ENCODE measurements around the gene TMEM121B. TPM values are rescaled to one million over a fixed set of nuclear protein-coding genes. Genes with fewer than 3 reads are reported as not detected.

The TMEM121B gene
- total and polyA plus RNA-seq, 2 experiments from 2014 or later: 2.0 to 7.2 TPM

DNA sequence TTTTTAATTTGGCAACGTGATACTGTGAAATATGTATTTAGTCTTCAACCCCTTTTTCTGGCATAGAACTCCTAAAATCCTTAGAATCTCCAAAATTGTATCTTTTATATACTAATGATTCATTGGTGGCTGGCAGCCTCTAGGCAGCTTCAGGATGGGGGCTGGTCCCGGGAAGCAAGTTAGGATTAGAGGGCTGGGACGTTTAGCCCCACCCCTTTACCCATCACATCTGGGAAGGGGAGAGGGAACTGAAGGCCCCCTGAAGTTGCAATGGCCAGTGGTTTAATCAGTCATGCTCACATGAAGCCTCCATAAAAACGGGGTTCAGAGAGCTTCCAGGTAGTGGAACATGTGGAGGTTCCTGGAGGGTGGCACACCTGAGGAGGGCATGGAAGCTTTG is 29.3 kb downstream of the TMEM121B start:
- Histone ChIP-seq H3K9me2 (ENCODE audit: insufficient read depth) (no peaks in the 10 kb centered on the region), H2AFZ (no peak overlapping the region), H3K4me3 (no peak overlapping the region), H3K27ac (ENCODE audit: low read depth) (no peak overlapping the region), H3K36me3 (ENCODE audit: insufficient read depth) (no peaks in the 10 kb centered on the region), H3F3A (replicated peaks; ENCODE audit: low read depth) (peaks cover 6% of the 10 kb centered on the region; the same call in 1 of the 2 replicates), H3K79me2 (replicated peaks; ENCODE audit: insufficient read depth) (peaks cover 12% of the 10 kb centered on the region), H3K4me1 (ENCODE audit: insufficient read depth) (peaks cover 14% of the 10 kb centered on the region), H4K20me1 (replicated peaks; ENCODE audit: insufficient read depth) (peaks cover 10% of the 10 kb centered on the region; the same call in 1 of the 2 replicates), H3K27me3 (ENCODE audit: insufficient read depth) (peaks cover 5% of the 10 kb centered on the region; the same call in 1 of the 2 replicates), H3K4me2 (no peak overlapping the region)
- Mint-ChIP-seq H3K27me3 (ENCODE audit: insufficient read depth, low read depth, poor library complexity) (peaks cover 8% of the 10 kb centered on the region), H3K36me3 (ENCODE audit: low read depth) (no peaks in the 10 kb centered on the region), H3K4me3 (no peak overlapping the region), H3K9me3 (no peaks in the 10 kb centered on the region), H3K27ac (no peak overlapping the region), H3K4me1 (peaks cover 11% of the 10 kb centered on the region; the same call in 2 of the 3 replicates)
- TF ChIP-seq, protein P1, sequence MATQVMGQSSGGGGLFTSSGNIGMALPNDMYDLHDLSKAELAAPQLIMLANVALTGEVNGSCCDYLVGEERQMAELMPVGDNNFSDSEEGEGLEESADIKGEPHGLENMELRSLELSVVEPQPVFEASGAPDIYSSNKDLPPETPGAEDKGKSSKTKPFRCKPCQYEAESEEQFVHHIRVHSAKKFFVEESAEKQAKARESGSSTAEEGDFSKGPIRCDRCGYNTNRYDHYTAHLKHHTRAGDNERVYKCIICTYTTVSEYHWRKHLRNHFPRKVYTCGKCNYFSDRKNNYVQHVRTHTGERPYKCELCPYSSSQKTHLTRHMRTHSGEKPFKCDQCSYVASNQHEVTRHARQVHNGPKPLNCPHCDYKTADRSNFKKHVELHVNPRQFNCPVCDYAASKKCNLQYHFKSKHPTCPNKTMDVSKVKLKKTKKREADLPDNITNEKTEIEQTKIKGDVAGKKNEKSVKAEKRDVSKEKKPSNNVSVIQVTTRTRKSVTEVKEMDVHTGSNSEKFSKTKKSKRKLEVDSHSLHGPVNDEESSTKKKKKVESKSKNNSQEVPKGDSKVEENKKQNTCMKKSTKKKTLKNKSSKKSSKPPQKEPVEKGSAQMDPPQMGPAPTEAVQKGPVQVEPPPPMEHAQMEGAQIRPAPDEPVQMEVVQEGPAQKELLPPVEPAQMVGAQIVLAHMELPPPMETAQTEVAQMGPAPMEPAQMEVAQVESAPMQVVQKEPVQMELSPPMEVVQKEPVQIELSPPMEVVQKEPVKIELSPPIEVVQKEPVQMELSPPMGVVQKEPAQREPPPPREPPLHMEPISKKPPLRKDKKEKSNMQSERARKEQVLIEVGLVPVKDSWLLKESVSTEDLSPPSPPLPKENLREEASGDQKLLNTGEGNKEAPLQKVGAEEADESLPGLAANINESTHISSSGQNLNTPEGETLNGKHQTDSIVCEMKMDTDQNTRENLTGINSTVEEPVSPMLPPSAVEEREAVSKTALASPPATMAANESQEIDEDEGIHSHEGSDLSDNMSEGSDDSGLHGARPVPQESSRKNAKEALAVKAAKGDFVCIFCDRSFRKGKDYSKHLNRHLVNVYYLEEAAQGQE (IDR thresholded peaks at IDR 0.05; ENCODE audit: unreplicated experiment): no peak
- TF ChIP-seq EZH2 (IDR thresholded peaks at IDR 0.05; ENCODE audit: low read depth, unreplicated experiment) (no peak), STAT1 (IDR thresholded peaks at IDR 0.05; ENCODE audit: unreplicated experiment) (no peak), ZNF331 (CRISPR knock-in tag; IDR thresholded peaks at IDR 0.05; ENCODE audit: low read depth) (no peak), POLR2AphosphoS5 (IDR thresholded peaks at IDR 0.05; ENCODE audit: low read depth) (no peak), ZNF114 (CRISPR knock-in tag; IDR thresholded peaks at IDR 0.05) (no peak), EZH2phosphoT487 (IDR thresholded peaks at IDR 0.05; ENCODE audit: unreplicated experiment) (no peak), NANOG (IDR thresholded peaks at IDR 0.05; ENCODE audit: borderline replicate concordance) (no peak), CREB1 (CRISPR knock-in tag; IDR thresholded peaks at IDR 0.05; ENCODE audit: low read depth) (no peak), JUNB (IDR thresholded peaks at IDR 0.05; ENCODE audit: unreplicated experiment) (no peak)
- TF ChIP-seq, protein P2, sequence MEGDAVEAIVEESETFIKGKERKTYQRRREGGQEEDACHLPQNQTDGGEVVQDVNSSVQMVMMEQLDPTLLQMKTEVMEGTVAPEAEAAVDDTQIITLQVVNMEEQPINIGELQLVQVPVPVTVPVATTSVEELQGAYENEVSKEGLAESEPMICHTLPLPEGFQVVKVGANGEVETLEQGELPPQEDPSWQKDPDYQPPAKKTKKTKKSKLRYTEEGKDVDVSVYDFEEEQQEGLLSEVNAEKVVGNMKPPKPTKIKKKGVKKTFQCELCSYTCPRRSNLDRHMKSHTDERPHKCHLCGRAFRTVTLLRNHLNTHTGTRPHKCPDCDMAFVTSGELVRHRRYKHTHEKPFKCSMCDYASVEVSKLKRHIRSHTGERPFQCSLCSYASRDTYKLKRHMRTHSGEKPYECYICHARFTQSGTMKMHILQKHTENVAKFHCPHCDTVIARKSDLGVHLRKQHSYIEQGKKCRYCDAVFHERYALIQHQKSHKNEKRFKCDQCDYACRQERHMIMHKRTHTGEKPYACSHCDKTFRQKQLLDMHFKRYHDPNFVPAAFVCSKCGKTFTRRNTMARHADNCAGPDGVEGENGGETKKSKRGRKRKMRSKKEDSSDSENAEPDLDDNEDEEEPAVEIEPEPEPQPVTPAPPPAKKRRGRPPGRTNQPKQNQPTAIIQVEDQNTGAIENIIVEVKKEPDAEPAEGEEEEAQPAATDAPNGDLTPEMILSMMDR (conservative IDR thresholded peaks at IDR 0.05; ENCODE audit: low read depth in 2 of 2): no peak
- TF ChIP-seq, protein P3, sequence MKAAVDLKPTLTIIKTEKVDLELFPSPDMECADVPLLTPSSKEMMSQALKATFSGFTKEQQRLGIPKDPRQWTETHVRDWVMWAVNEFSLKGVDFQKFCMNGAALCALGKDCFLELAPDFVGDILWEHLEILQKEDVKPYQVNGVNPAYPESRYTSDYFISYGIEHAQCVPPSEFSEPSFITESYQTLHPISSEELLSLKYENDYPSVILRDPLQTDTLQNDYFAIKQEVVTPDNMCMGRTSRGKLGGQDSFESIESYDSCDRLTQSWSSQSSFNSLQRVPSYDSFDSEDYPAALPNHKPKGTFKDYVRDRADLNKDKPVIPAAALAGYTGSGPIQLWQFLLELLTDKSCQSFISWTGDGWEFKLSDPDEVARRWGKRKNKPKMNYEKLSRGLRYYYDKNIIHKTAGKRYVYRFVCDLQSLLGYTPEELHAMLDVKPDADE (IDR thresholded peaks at IDR 0.05): no peak
- TF ChIP-seq, protein P4, sequence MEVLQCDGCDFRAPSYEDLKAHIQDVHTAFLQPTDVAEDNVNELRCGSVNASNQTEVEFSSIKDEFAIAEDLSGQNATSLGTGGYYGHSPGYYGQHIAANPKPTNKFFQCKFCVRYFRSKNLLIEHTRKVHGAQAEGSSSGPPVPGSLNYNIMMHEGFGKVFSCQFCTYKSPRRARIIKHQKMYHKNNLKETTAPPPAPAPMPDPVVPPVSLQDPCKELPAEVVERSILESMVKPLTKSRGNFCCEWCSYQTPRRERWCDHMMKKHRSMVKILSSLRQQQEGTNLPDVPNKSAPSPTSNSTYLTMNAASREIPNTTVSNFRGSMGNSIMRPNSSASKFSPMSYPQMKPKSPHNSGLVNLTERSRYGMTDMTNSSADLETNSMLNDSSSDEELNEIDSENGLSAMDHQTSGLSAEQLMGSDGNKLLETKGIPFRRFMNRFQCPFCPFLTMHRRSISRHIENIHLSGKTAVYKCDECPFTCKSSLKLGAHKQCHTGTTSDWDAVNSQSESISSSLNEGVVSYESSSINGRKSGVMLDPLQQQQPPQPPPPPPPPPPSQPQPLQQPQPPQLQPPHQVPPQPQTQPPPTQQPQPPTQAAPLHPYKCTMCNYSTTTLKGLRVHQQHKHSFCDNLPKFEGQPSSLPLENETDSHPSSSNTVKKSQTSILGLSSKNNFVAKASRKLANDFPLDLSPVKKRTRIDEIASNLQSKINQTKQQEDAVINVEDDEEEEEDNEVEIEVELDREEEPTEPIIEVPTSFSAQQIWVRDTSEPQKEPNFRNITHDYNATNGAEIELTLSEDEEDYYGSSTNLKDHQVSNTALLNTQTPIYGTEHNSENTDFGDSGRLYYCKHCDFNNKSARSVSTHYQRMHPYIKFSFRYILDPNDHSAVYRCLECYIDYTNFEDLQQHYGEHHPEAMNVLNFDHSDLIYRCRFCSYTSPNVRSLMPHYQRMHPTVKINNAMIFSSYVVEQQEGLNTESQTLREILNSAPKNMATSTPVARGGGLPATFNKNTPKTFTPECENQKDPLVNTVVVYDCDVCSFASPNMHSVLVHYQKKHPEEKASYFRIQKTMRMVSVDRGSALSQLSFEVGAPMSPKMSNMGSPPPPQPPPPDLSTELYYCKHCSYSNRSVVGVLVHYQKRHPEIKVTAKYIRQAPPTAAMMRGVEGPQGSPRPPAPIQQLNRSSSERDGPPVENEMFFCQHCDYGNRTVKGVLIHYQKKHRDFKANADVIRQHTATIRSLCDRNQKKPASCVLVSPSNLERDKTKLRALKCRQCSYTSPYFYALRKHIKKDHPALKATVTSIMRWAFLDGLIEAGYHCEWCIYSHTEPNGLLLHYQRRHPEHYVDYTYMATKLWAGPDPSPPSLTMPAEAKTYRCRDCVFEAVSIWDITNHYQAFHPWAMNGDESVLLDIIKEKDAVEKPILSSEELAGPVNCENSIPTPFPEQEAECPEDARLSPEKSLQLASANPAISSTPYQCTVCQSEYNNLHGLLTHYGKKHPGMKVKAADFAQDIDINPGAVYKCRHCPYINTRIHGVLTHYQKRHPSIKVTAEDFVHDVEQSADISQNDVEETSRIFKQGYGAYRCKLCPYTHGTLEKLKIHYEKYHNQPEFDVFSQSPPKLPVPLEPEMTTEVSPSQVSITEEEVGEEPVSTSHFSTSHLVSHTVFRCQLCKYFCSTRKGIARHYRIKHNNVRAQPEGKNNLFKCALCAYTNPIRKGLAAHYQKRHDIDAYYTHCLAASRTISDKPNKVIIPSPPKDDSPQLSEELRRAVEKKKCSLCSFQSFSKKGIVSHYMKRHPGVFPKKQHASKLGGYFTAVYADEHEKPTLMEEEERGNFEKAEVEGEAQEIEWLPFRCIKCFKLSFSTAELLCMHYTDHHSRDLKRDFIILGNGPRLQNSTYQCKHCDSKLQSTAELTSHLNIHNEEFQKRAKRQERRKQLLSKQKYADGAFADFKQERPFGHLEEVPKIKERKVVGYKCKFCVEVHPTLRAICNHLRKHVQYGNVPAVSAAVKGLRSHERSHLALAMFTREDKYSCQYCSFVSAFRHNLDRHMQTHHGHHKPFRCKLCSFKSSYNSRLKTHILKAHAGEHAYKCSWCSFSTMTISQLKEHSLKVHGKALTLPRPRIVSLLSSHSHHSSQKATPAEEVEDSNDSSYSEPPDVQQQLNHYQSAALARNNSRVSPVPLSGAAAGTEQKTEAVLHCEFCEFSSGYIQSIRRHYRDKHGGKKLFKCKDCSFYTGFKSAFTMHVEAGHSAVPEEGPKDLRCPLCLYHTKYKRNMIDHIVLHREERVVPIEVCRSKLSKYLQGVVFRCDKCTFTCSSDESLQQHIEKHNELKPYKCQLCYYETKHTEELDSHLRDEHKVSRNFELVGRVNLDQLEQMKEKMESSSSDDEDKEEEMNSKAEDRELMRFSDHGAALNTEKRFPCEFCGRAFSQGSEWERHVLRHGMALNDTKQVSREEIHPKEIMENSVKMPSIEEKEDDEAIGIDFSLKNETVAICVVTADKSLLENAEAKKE (CRISPR knock-in tag; IDR thresholded peaks at IDR 0.05): no peak
- peak; percentile 42 for DNase-seq (ENCODE audit: low spot score)
- peak; percentile 64 for ATAC-seq

All from GM23338 (cell line).